HTR-8/SVneo (cell line): ENCODE results near the gene KCNJ5.
A peak's percentile ranks its signal among the peaks of the same experiment; 100 is the strongest.
"Not testable (repeated sequence)": the region's sequence is repeated elsewhere in the genome, so short reads cannot be mapped to it uniquely, and the experiment has no call there.

Source experiments
- DNase-seq: peaks from one replicate; pipeline ENCODE4 v3.0.0; 2011; ENCODE audit warnings: low spot score, mixed read lengths; ENCODE audit not compliant: insufficient read length
- FAIRE-seq: peaks from 2 replicates; lab custom pipeline; 2011; peaks lifted over from hg19 to GRCh38; lab: Jason Lieb, UNC

Gene KCNJ5

GRCh38 chr11:128908391-128909246 is 17.5 kb downstream of the KCNJ5 start:
- DNase-seq, result peak; percentile 30
- FAIRE-seq, result peak; percentile 4

DNA sequence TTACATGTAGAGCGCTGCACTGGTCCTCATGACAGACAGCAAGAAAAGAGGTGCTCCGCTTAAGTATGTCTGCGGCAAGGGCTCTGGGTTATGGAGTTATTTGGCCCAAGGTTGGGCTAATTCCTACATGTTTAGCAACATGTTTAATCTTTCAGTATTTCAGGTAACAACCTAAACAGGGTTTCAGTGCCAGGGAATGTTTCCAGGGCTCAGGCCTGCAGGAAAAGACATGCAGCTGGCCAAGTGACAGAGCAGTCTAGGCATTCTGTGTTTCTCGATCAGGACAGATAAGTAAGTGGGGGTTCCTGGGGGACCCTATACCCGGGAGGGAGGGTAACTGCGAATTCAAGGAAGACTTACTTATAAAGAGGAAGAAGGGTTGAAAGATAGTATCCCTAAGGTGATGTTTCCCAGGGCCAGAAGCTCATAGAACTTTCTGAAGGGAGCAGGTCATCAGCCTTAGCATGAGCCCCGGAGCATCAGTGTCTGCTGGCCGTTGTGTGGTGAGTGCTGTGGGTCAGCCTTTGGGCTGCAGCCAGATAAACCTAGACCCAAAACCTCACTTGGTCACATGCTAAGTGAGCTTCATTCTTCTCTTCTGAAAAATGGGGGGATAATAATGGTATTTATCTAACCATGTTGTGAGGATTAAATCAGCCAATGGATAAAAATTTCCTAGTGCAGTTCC is 18.4 kb downstream of the KCNJ5 start:
- DNase-seq (no peak), FAIRE-seq (no peak)

- DNase-seq, result no peak
- no peak for FAIRE-seq
These were observed 19.4 kb downstream of the KCNJ5 start for GRCh38 chr11:128910576-128910975.

DNA sequence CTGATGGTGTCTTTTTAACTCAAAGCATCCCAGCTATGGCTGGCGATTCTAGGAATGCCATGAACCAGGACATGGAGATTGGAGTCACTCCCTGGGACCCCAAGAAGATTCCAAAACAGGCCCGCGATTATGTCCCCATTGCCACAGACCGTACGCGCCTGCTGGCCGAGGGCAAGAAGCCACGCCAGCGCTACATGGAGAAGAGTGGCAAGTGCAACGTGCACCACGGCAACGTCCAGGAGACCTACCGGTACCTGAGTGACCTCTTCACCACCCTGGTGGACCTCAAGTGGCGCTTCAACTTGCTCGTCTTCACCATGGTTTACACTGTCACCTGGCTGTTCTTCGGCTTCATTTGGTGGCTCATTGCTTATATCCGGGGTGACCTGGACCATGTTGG is 20.1 kb downstream of the KCNJ5 start:
- no peak for FAIRE-seq

GRCh38 chr11:128911701-128912100 is 20.5 kb downstream of the KCNJ5 start:
- no peak for FAIRE-seq
- DNase-seq, result no peak

More for the DNA sequence above, 20.1 kb downstream of the KCNJ5 start:
- DNase-seq, result no peak

DNA sequence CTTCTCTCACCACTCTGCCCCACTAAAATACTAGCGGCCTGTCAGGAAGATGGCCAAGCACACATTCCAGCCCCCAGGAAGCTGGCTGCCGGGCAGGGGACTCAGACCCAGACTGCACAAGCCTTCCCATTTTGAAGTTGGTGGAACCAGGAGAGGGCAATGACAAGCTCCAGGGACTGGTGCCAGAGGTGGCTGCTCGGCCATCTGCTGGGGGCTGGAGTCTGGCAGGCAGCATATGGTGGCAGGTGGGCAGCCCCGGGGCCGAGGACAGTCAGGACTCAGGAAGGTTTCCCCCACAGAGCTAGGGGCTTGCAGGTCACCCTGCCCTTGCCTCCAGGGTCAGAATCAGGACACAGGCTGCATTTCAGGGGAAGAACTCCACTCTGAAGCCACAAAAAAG is 22.6 kb downstream of the KCNJ5 start:
- no peak for FAIRE-seq
- DNase-seq, result no peak

GRCh38 chr11:128914216-128915148 is 23.3 kb downstream of the KCNJ5 start:
- no peak for FAIRE-seq

GRCh38 chr11:128915149-128915521 is 24.0 kb downstream of the KCNJ5 start:
- no peak for FAIRE-seq

More at GRCh38 chr11:128914216-128915148, 23.3 kb downstream of the KCNJ5 start:
- no peak for DNase-seq

DNA sequence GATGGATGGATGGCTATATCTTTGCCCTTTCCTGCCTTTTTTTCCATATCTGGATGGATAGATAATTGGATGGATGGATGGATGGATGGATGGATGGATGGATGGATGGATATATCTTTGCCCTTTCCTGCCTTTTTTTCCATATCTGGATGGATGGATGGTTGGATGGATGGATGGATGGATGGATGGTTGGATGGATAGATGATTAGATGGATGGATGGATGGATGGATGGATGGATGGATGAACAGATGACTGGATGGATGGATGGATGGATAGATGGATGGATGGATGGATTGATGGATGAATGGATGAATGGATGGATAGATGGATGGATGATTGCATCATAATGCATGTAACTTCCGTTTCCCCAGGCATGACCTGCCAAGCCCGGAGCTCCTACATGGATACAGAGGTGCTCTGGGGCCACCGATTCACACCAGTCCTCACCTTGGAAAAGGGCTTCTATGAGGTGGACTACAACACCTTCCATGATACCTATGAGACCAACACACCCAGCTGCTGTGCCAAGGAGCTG is 24.9 kb downstream of the KCNJ5 start:
- DNase-seq (no peak), FAIRE-seq (no peak)

More at GRCh38 chr11:128915149-128915521, 24.0 kb downstream of the KCNJ5 start:
- DNase-seq, result no peak

- DNase-seq (no peak), FAIRE-seq (no peak)
These were observed 25.5 kb downstream of the KCNJ5 start for GRCh38 chr11:128916681-128917080.

DNA sequence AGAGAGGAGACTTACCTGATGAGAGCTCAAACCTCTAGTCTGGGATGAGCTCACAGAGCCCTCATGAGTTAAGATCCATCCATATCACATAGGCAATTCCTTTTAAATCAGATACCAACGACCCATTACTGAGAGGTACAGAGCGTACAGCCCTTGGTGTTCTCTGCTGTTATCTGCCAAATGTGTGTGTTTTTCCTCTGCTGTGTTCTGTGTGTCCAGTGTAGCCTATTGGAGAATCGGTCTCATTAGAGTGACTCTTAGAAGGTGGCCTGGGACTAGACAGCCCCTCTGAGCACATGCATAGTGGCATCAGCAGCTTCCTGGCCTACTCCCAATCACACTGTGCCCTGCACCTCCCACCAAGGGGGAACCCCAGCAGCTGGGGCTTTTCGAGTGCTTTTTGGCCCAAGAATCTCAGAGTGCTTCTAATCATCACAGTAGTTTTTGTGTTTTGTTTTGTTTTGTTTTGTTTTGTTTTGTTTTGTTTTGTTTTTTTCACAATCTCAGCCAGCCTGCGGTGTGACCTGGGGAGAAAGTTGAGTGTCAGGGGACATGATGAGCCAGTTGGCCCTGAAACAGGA is 26.1 kb downstream of the KCNJ5 start:
- FAIRE-seq (no peak), DNase-seq (no peak)

- DNase-seq (no peak), FAIRE-seq (no peak)
These were observed 28.1 kb downstream of the KCNJ5 start for GRCh38 chr11:128919216-128919615.

GRCh38 chr11:128919635-128920034 is 28.5 kb downstream of the KCNJ5 start:
- DNase-seq, FAIRE-seq: not testable (repeated sequence)

GRCh38 chr11:128920666-128921065 is 29.5 kb downstream of the KCNJ5 start:
- no peak for FAIRE-seq

DNA sequence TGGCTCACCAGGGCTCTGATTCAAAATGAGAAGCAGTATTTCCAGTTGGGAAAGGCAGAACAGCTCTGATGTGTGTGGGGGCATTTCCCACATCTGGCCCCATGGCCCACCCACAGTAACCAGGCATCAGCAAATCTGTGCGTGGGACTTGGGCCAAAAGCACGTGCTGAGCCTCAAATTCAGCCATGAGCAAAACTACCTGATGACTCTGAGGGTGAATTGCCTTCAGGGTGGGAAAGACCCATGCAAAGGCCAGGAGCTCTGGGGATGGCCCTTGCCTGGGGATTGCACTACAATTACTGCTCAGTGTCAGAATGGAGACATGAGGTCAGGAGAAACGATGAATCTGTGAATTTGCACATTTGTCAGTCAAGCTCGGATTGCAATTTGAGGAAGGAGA is 30.6 kb downstream of the KCNJ5 start:
- FAIRE-seq (no peak), DNase-seq (no peak)

More at GRCh38 chr11:128920666-128921065, 29.5 kb downstream of the KCNJ5 start:
- no peak for DNase-seq

- no peak for DNase-seq
- FAIRE-seq, result no peak
These were observed 32.9 kb downstream of the KCNJ5 start for GRCh38 chr11:128924104-128924503.

DNA sequence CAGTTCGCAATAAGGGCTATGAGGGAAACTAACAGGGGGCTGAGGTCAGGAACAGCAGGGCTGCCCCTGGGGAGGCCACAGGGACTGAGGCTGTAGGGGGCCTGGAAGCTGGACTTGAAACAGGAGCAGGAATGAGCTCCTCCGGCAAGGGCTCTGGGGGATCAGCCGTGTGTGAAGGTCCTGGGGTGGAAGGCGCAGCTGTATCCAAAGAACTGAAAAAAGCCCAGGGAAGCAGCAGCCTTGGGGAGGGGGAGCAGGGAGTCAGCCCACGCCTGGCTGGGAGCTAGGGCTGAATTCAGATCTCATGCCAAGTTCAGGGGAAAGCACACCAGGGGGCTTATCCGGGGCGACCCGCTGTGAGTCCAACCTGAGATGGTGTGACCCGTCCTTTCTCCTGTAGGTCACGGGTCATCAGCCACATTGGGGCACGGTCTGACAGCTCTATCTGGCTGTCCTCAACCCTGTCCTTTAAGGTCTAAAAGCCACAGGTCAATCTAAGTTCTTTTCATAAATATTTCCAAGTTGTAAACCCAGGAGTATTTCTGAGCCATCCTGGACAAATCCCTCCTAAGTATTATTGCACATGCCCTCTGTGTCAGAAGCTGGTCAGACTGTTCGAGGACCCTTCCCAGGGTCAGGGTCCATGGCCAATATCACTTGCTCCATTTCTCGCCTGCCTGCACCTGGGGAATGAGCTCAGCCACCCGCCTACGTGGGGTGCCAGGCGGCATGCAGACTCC is 33.5 kb downstream of the KCNJ5 start:
- no peak for FAIRE-seq
- DNase-seq, result no peak

- FAIRE-seq (no peak), DNase-seq (no peak)
These were observed 34.1 kb downstream of the KCNJ5 start for GRCh38 chr11:128925250-128925600.

DNA sequence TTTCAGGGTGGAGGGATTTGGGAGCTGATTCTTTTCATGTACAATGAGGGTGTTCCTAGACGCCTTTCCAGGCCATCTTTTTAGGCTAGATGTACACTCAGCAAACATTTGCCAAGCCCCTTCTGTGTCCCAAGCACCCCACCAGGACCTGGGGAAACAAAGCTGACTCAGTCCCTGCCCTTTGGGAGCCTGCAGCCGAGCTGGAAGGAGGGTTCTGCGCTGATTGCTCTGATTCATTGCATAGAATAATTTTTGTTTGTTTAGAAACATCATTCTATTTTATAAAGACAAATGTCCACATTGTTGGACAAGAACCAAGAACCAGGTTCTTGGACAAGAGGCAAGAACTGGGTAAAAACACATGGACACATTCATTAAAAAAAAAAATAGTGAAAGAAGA is 34.8 kb downstream of the KCNJ5 start:
- DNase-seq (no peak), FAIRE-seq (no peak)
